ENCODE data around the gene HNF1A.
"Not testable (repeated sequence)": the region's sequence is repeated elsewhere in the genome, so short reads cannot be mapped to it uniquely, and the experiment has no call there.

HNF1A gene

DNA sequence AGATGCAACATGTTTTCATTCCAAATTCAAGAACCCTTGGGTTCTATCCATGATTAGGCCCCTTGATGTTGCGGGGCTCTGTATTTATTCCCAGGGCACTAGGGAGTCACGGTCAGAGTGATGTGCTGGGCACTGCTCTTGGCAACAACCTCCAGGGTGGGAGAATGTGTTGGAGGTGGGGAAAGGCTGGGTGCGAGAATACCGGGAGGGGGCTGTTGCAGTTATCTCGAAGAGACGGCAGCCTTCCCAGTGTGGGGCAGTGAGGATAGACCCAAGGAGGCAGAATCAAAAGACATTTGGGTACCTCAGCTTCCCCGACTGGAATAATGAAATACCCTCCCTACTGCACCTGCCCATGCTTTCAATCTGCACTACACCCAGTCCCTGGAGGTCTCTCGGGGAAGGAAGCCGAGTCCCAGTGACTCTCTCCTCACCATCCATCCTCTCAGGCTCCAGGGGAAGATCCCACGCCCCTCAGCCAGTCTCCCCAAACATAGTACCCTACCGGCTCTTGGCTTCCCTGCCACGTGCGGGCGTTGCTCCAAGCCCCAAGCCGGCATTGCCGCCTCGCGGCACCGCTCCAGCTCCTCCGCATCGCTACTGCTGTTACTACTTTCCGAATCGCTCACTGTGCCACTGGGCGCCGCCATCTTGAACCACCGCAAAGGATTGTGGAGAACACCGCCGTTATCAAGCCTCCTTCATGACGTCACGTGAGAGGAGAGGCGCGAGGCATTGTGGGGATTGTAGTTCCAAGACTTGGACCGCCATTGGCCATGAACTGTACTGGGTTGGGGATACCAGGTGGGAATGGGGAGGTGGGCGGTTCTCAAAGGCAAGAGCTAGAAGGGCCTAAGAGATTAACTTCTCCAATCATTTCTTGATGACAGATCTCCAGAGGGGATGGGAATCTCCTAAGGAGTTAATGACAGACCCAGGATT is 37.8 kb downstream of the HNF1A start, which contains the start of gene C12orf43:
Gene C12orf43, minus strand, starts transcription at position 663 of the 942 bp plus-strand sequence. Its CDS starts 13 bp downstream, at position 650.
- DNase-seq, result peak; percentile 96

DNA sequence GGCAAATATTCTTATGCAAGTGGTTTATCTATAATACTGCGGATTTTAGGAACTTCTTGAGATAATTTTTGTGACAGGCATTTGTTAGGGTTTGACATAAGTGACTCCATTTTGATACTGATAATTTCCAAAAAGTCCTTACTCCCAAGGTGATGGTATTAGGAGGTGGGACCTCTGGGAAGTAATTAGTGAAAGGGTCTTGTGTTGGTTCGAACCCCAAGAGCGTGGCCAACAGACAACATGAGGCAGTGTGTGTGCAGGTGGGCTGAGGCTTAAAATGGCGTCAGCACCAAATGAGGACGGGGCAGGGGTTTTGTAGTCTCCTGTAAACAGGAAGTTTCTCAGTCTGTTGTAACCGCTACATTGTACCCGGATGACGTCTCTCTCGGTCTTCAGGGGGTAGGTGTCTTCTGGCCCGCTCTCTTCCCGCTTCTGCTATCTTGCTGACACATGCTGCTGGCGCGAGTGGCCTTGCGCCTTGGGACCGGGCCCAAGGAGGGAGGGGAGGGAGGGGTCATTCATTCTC is 39.7 kb downstream of the HNF1A start:
- no peak for DNase-seq

DNA sequence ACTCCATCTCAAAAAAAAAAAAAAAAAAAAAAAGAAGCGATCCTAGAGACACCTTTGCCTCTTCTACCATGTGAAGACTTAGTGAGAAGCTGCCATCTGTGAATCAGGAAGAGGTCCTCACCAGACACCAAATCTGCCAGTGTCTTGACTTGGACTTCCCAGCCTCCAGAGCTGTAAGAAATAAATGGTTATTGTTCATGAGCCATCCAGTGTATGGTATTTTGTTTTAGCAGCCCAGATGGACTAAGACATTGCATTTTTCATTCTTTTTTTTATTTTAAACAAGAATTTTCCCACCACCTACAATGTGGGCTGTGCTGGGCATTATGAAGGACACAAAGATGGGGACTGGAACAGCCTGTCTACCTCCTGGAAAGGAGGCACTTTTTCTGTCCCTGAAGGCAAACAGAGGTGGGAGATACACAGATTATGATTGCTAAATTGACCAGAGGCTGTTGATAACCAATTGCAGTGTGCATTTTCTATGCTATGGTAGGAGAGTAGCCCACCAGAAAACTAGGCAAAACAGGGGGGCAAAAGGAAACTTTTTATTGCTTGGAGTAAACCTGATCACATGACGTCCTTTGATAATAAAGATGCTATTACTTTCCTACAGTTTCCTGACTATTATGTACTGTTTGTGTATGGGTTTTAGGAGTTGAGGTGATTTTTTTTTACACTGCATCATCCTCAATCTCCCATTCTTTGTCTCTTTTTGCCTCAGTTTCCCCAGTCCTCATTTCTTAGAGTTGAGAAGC is 40.7 kb downstream of the HNF1A start:
- no peak for DNase-seq

DNA sequence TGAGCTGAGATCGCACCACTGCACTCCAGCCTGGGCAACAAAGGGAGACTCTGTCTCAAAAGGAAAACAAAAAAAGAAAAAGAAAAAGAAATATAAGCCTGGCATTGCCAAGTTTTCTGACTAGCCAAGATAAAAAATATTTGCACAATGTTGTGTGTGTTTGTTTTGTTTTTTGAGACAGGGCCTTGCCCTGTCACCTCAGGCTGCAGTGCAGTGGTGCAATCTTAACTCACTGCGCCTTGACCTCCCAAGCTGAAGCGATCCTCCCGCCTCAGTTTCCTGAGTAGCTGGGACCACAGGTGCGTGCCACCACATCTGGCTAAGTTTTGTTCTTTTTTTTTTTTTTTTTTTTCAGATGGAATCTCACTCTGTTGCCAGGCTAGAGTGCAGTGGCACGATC is 43.4 kb downstream of the HNF1A start:
- DNase-seq, result no peak

DNA sequence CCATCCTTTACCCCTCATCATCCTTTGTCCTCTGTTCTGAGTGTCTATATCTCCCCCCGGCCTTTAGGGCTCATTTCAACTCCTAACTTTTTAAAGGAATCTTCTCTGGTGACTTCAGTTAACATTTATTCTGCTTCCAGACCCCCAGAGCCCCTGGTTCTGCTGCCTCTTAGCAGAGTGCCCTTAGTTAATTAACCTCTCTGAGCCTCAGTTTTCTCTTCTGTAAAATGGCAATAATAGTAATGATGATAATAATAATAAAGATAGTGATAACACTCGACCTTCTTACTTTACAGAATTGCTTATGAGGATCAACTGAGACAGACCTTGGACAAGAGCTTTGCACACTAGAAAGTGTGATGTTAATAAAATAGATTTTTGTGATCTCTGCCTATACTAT is 44.4 kb downstream of the HNF1A start:
- no peak for DNase-seq

DNA sequence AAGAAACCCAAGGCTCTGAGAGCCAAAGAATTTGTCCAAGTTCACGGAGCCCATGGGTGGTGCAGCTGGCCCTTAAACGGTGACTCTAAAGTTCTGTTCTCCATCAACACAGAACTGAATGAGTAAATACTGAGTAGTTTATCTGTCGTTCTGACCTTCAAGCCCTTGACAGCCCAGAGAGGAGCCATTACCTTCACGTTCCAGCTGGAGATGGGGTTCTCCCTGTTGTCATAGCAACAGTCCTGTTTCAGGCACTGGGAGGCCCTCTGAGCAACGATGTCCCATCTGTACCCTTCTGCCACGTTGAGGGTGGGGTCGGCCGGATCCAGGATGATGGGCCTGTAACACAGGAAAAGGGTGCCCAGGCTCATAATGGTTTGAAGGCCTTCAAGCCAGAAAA is 45.5 kb downstream of the HNF1A start:
- no peak for DNase-seq

DNA sequence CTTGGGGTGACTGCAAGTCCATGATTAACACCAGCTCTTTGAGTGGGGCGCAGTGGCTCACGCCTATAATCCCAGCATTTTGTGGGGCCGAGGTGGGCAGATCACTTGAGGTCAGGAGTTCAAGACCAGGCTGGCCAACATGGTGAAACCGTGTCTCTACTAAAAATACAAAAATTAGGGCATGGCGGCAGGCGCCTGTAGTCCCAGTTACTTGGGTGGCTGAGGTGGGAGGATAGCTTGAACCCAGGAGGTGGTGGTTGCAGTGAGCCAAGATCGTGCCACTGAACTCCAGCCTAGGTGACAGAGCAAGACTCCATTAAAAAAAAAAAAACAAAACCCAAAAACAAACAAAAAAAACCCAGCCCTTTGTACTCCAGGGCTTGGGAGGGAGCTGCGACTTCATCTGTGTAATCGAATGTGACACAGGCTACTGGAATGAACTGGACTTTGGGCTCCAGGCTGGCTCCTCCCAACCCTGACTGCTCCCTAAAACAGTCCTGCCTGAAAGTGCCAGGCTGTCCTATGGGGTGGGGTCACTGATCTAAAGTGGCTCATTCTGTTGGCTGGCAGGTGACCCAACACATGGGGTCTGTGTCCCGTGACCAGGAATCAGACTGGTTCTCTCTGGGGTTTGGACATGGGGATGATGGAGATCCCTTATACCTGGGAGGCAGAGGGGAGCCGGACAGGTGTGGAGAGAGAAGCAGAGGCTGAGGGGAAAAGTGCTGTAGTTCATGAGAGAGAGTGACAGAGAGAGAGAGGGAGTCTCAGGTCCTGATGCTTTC is 47.3 kb downstream of the HNF1A start:
- DNase-seq, result no peak

DNA sequence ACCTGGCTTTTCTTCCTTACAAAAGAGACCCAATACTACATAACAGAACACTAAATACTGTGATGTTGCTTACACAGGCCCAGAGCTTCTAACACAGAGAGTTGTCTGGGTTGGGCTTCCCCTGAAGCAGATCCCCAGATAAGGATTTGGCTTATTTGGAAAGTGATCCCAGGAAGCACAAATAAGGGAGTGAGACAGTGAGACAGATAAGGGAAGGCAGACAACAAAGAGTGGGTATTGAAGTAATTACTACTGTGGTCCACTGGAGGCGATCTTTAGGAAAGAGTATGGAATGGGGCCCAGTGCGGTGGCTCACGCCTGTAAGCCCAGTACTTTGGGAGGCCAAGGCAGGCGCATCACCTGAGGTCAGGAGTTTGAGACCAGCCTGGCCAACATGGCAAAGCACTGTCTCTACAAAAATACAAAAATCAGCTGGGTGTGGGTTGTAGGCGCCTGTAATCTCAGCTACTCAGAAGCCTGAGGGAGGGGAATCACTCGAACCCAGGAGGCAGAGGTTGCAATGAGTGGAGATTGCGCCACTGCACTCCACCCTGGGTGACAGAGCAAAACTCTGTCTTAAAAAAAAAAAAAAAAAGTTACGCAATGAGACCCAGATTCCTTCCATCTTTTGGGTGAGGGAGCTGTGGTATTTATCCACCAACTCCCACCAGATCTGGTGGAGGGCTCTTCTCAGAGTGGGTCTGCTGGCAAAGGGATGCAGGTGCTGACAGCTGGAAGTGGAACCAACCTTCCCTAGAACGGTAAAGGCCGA is 48.1 kb downstream of the HNF1A start:
- no peak for DNase-seq

DNA sequence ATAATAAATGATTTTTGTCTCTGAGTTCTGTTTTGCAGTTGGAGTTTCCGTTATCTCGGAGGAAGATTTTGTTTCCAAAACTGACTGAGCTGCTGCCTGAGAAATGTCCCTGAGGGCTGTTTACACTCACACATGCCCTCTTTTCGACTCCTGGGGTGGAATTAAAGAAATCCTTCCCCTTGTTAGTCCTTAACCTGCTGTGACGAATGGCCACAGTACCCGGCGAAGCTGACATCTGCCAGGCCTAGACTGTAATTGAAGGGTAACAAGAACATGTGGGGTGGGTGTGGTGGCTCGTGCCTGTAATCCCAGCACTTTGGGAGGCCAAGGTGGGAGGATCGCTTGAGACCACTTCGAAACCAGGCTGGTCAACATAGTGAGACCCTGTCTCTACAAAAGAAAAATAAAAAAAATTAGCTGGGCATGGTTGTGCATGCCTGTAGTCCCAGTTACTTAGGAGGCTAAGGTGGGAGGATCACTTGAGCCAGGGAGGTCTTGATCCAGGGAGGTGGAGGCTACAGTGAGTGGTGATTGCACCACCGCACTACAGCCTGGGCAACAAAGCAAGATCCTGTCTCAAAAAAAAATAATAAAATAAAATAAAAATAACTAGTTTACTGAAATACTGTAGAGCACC is 52.4 kb downstream of the HNF1A start:
- no peak for DNase-seq

DNA sequence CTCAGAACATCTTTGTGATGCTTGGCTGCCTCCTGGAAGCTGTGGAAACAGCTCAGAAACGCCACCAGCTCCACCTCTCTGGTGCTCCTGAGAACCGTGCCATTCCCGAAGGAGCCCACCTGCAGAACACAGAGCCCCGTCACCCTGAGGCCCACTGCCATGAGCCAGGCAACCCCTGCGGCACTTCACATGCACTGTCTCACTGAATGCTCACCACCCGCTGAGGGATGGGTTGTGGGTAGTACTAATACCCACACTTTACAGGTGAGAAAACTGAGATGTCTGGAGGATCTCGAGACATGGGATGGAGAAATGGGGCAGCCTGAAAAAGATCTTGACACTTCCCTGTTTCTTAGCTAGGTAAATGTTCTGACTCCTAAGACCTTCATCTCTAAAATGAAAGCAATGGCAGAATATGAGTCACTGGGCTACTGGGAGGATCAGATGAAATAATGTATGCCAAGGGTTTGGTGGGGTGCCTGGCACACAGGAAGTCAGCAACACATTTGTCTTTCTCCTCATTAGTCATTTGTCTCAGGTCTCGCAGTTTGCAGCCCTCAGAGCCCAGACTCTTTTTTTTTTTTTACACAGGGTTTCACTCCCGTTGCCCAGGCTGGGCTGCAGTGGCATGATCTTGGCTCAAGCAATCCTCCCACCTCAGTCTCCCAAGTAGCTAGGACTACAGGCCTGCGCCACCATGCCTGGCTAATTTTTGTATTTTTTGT is 55.4 kb downstream of the HNF1A start:
- DNase-seq, result peak; percentile 37

DNA sequence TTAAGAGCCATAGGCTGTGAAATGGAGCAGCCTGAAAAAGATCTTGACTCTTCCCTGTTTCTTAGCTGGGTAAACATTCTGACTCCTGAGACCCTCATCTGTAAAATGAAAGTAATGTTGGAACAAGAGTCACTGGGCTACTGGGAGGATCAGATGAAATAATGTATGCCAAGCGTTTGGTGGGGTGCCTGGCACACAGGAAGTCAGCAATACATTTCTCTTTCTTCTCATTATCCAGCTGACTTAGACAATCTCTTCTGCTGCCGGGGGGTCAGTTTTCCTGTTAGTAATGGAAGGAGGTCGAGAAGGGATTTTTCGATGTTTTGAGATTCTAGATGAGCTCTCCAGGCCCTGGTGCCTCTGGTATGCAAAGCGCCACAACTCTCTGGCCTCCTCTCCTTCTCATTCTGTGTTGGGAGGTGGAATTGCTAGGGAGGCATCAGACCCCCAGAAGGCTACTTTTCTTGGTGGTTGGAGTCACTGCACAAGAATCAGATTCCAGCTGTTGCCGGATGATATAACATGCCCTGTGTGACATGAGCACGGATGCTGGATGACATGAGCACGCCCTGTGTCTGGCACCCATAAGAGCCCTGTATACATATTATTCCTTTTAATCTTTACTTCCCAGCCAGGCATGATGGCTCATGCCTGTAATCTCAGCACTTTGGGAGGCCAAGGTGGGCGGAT is 56.4 kb downstream of the HNF1A start:
- no peak for DNase-seq

DNA sequence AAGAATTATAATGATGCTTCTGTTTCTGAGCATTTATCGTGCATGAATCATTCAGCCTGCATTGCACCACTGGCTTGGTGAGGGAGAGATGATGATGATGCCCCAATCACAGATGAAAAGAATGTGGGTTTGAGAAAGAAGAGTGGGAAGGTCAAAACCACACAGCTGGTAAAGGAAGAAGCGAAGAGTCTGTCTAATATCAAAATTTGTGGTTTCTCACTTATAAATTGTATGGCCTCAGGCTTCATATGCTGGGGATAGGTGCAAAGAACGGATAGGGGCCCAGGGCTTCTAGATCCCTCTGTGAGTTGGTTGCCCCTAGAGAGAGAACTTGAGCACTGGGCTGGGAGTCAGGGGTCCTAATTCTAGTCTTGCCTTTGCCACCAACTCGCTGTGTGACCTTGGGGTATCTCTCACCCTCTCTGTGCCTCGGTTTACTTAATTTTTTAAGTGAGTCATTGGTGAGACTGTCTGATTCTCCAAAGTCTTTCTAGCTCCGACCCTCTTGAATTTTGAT is 58.5 kb downstream of the HNF1A start:
- no peak for DNase-seq

DNA sequence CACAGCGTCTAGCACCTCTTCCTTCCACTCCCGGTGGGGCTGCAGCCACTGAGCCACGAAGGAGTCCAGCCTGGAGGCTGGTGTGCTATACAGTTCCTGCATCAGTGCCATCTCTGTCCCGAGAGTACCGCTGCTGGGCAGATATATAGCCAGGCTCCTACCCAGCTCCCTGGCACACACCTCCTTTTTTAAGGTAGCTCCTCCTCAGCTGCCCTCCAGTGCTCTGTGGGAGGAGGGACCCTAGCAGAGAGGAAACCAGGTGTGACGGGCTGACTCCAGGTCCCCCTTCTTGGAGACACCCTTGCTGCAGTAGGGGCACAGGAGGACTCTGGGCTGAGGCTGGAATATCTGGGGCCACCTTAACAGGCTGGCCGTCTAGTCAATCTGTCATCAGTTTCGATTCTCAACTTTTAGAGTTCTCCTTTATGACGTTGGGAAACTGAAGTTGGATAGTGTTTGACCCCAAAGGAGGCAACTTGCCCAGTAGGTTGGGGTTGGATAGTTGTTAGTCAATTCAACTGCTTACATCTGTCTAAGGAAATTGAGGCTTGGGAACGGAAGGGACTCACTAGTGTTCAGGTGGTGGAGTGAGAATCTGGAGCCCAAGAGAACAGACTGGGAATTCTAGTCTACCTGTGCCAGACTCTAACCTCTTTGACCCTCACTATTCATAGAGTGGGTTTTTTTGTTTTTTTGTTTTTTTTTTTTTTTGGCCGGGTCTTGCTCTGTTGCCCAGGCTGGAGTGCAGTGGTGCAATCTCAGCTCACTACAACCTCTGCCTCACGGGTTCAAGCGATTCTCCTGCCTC is 60.7 kb downstream of the HNF1A start, which contains the start of gene OASL:
Gene OASL, minus strand, starts transcription at position 386 of the 808 bp plus-strand sequence. Its CDS starts 275 bp downstream, at position 111.
- peak; percentile 37 for DNase-seq

DNA sequence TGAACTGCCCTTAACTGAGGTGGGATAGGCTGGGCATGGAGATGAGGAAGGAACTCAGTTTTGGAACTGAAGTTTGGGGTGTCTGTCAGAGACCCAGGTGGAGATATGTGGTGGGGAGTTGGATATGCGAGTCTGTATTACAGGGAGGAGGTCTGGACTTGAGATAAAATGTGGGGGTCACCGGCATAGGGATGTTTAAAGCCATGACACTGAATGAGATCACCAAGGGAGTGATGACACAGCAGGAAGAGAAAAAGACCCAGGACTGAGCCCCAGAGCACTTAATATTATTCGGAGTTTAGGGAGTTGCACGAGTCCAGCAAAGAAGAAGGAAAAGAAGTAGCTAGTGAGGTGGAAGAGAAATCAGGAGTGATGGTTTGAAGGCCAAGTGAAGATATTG is 64.7 kb downstream of the HNF1A start:
- no peak for DNase-seq

DNA sequence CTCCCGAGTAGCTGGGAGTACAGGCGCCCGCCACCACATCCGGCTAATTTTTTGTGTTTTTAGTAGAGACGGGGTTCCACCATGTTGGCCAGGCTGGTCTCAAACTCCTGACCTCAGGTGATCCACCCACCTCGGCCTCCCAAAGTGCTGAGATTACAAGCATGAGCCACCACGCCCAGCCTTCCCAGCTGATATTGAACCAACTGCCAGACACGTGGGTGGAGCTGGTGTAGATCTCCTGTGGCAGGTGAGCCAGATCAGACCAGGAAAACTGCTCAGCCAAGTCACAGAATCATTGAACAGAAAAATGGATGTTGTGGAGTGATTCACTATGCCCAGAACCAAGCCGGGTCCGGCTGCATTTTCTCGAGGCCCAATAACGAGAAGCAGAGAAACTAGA is 69.1 kb downstream of the HNF1A start:
- DNase-seq, result not testable (repeated sequence)

DNA sequence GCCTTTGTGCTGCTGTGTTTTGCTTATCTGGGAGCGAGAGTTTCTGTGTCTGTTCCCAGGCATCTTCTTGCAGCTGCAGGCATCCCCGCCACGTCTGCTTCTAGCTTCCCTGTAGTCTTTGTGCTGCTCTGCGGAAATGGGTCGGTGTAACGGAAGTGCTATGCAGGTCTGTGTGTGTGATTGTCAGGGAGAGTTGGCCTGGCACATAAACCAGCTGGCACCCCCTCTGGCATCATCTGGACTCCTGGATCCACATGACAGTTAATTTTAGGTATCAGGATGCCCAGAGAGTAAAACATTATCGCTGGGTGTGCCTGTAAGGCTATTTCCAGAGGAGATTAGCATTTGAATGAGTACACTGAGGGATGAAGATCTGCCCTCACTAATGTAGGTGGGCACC is 70.1 kb downstream of the HNF1A start:
- DNase-seq, result no peak

DNA sequence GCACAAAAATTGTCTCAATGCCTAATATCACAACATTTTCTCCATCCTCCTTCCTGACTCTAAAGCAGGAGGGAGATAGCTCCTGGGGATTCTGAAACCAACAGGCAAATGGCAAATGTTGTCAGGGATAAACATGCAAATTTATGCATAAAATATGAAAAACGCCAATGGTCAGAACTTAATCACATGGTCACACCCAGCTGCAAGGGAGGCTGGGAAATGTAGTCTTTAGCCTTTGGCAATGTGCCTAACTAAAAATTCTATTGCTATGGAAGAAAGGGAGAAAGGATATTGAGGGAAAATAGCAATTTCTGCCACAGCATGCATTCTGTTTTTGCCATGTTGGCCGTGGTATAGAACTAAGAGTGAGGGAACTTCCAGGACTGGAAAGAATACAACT is 72.4 kb downstream of the HNF1A start:
- peak; percentile 33 for DNase-seq
